H1 (cell line): ENCODE data around the gene INPP5A. TPM values are rescaled to one million over a fixed set of nuclear protein-coding genes. Genes with fewer than 3 reads are reported as not detected.
A peak's percentile ranks its signal among the peaks of the same experiment; 100 is the strongest.

ENCODE experiments used
- CTCF ChIA-PET: fragments of 300-600 bp; sonication (Branson Sonifier 250); formaldehyde crosslinking; loops from one replicate; lab custom pipeline; 2021; ENCODE audit not compliant: partially characterized antibody; lab: Charles Lee
- POLR2A ChIA-PET: fragments of 300-600 bp; sonication (Branson Sonifier 250); formaldehyde crosslinking; loops from one replicate; lab custom pipeline; 2021; ENCODE audit warnings: inconsistent platforms; ENCODE audit not compliant: partially characterized antibody; lab: Charles Lee
- DNase-seq, 2 experiments: peaks; one replicate each; pipeline versions ENCODE4 v3.0.0 to v3.0.0-alpha.2; 2010 to 2022; ENCODE audit warnings: low spot score in 2 of 2, low read depth in 1 of 2, mixed read lengths in 1 of 2
- FAIRE-seq: peaks from 2 replicates; lab custom pipeline; 2011; peaks lifted over from hg19 to GRCh38; lab: Jason Lieb, UNC
- H2AFZ ChIP-seq: 2 replicates; pipeline ENCODE4 v1.8.1; 2012; ENCODE audit warnings: low read length, inconsistent platforms
- H2AK5ac ChIP-seq: 2 replicates; pipeline ENCODE4 v1.6.1; 2013; ENCODE audit warnings: low read depth, low read length
- H2BK120ac ChIP-seq: replicated peaks from 2 replicates; pipeline ENCODE3; 2013; ENCODE audit warnings: low read depth, low read length, inconsistent platforms
- H2BK12ac ChIP-seq: 2 replicates; pipeline ENCODE4 v1.6.1; 2013; ENCODE audit warnings: low read depth, low read length
- H2BK15ac ChIP-seq: 2 replicates; pipeline ENCODE4 v1.6.1; 2013; ENCODE audit warnings: low read length
- H2BK20ac ChIP-seq: 2 replicates; pipeline ENCODE4 v1.6.1; 2013; ENCODE audit warnings: low read length
- H2BK5ac ChIP-seq: 2 replicates; pipeline ENCODE4 v1.6.1; 2013; ENCODE audit warnings: low read depth, low read length
- H3K14ac ChIP-seq: 2 replicates; pipeline ENCODE4 v1.6.1; 2013; ENCODE audit warnings: inconsistent platforms; ENCODE audit not compliant: insufficient read length
- H3K18ac ChIP-seq: 2 replicates; pipeline ENCODE4 v1.6.1; 2013; ENCODE audit warnings: low read length; ENCODE audit errors: extremely low read depth
- H3K23ac ChIP-seq: 2 replicates; pipeline ENCODE4 v1.6.1; 2013; ENCODE audit warnings: inconsistent platforms; ENCODE audit not compliant: insufficient read length
- H3K23me2 ChIP-seq: 2 replicates; pipeline ENCODE4 v1.6.1; 2013; ENCODE audit warnings: low read depth, low read length
- H3K27ac ChIP-seq: 2 replicates; pipeline ENCODE4 v1.6.1; 2011; ENCODE audit warnings: low read depth, low read length, inconsistent platforms
- H3K27me3 ChIP-seq, 4 experiments: replicated peaks in 1 of 4; 1 replicate in 1 of 4; 2 replicates in 3 of 4; pipeline versions ENCODE4 v1.6.1 to v1.8.1; 2011 to 2013; ENCODE audit warnings: low read length in 3 of 4, mild to moderate bottlenecking in 3 of 4, inconsistent platforms in 2 of 4, mixed read lengths in 2 of 4, moderate library complexity in 1 of 4; ENCODE audit not compliant: control insufficient read depth in 3 of 4, insufficient read depth in 3 of 4; ENCODE audit errors: extremely low read depth in 1 of 4
- H3K36me3 ChIP-seq, 4 experiments: 2 replicates each; pipeline versions ENCODE4 v1.6.1 to v1.8.1; 2011 to 2013; ENCODE audit warnings: mild to moderate bottlenecking in 4 of 4, low read length in 3 of 4, moderate library complexity in 2 of 4, control low read depth in 1 of 4, inconsistent platforms in 1 of 4; ENCODE audit not compliant: insufficient read depth in 4 of 4, control insufficient read depth in 2 of 4
- H3K4ac ChIP-seq: replicated peaks from 2 replicates; pipeline ENCODE3; 2013; ENCODE audit warnings: low read length, low read depth, mixed read lengths, inconsistent platforms; ENCODE audit not compliant: insufficient read length
- H3K4me1 ChIP-seq, 4 experiments: replicated peaks in 1 of 4; 1 replicate in 1 of 4; 2 replicates in 3 of 4; pipeline versions ENCODE4 v1.6.1 to v1.8.1; 2011 to 2013; ENCODE audit warnings: low read length in 3 of 4, inconsistent platforms in 2 of 4, mixed read lengths in 1 of 4; ENCODE audit not compliant: insufficient read depth in 4 of 4, control insufficient read depth in 3 of 4
- H3K4me2 ChIP-seq, 2 experiments: 2 replicates each; pipeline versions ENCODE4 v1.6.1 to v1.8.1; 2011 to 2013; ENCODE audit warnings: low read depth in 2 of 2, low read length in 2 of 2, control low read depth in 1 of 2, inconsistent platforms in 1 of 2, mild to moderate bottlenecking in 1 of 2; ENCODE audit not compliant: insufficient read depth in 1 of 2
- H3K4me3 ChIP-seq, 4 experiments: fragments of 200-600, 300-600 bp in 1 of 4; sonication (generic), shearing (Covaris generic), sonication (Bioruptor Twin) in 1 of 4; 2 replicates each; pipeline versions ENCODE4 v1.5.1 to v1.8.1; 2011 to 2016; ENCODE audit warnings: low read length in 4 of 4, low read depth in 3 of 4, control low read depth in 2 of 4, inconsistent platforms in 2 of 4, mild to moderate bottlenecking in 2 of 4, mixed read lengths in 1 of 4, moderate library complexity in 1 of 4; ENCODE audit not compliant: insufficient read depth in 2 of 4; ENCODE audit errors: extremely low read depth in 1 of 4
- H3K56ac ChIP-seq: replicated peaks from 2 replicates; pipeline ENCODE3; 2013; ENCODE audit warnings: low read depth, mild to moderate bottlenecking, mixed read lengths, low read length, inconsistent platforms; ENCODE audit not compliant: insufficient read length
- H3K79me1 ChIP-seq: 2 replicates; pipeline ENCODE4 v1.6.1; 2013; ENCODE audit warnings: low read depth, low read length, control low read depth
- H3K79me2 ChIP-seq, 2 experiments: 2 replicates each; pipeline versions ENCODE4 v1.6.1 to v1.8.1; 2012 to 2013; ENCODE audit warnings: low read length in 2 of 2, mild to moderate bottlenecking in 2 of 2, inconsistent platforms in 1 of 2; ENCODE audit not compliant: insufficient read depth in 2 of 2, control insufficient read depth in 1 of 2
- H3K9ac ChIP-seq, 4 experiments: replicated peaks in 1 of 4; 1 replicate in 1 of 4; 2 replicates in 3 of 4; pipeline versions ENCODE4 v1.6.1 to v1.8.1; 2011 to 2013; ENCODE audit warnings: low read depth in 3 of 4, low read length in 3 of 4, control low read depth in 2 of 4, mild to moderate bottlenecking in 2 of 4, moderate library complexity in 2 of 4, inconsistent platforms in 1 of 4; ENCODE audit errors: extremely low read depth in 1 of 4
- H3K9me3 ChIP-seq, 2 experiments: 2 replicates each; pipeline versions ENCODE4 v1.6.1 to v1.8.1; 2012 to 2013; ENCODE audit warnings: mild to moderate bottlenecking in 2 of 2, moderate library complexity in 2 of 2, control low read depth in 1 of 2, inconsistent platforms in 1 of 2, low read depth in 1 of 2, low read length in 1 of 2, mixed read lengths in 1 of 2; ENCODE audit not compliant: insufficient read depth in 2 of 2
- H4K20me1 ChIP-seq, 2 experiments: replicated peaks in 1 of 2; 2 replicates each; pipeline versions ENCODE3 to v1.8.1; 2011 to 2013; ENCODE audit warnings: inconsistent platforms in 2 of 2, low read length in 2 of 2, mild to moderate bottlenecking in 1 of 2; ENCODE audit not compliant: insufficient read depth in 2 of 2, control insufficient read depth in 1 of 2
- H4K5ac ChIP-seq: 2 replicates; pipeline ENCODE4 v1.6.1; 2013; ENCODE audit warnings: low read length, low read depth, mixed read lengths, inconsistent platforms; ENCODE audit not compliant: insufficient read length
- H4K8ac ChIP-seq: 2 replicates; pipeline ENCODE4 v1.8.0; 2013; ENCODE audit warnings: mild to moderate bottlenecking, moderate library complexity, low read length, inconsistent platforms; ENCODE audit not compliant: insufficient read depth; ENCODE audit errors: extremely low read depth
- H4K91ac ChIP-seq: replicated peaks from 2 replicates; pipeline ENCODE3; 2013; ENCODE audit warnings: low read length, mixed read lengths, inconsistent platforms; ENCODE audit not compliant: insufficient read length
- ASH2L ChIP-seq: fragments of 200-600, 300-600 bp; sonication (generic); IDR thresholded peaks from one replicate; pipeline ENCODE4 v1.7.1; 2017; ENCODE audit warnings: low read length
- CHD1 ChIP-seq: IDR thresholded peaks from 2 replicates; pipeline ENCODE4 v1.6.1; 2012; ENCODE audit warnings: low read depth, low read length, improper control_type of control experiment
- JUN ChIP-seq: IDR thresholded peaks from 2 replicates; pipeline ENCODE4 v1.6.1; 2011; ENCODE audit warnings: low read depth, mild to moderate bottlenecking, improper control_type of control experiment, low read length
- JUND ChIP-seq: IDR thresholded peaks from 2 replicates; pipeline ENCODE4 v1.6.1; 2011; ENCODE audit warnings: mild to moderate bottlenecking, improper control_type of control experiment, low read length
- NRF1 ChIP-seq: IDR thresholded peaks from 2 replicates; pipeline ENCODE4 v1.6.1; 2011; ENCODE audit warnings: mild to moderate bottlenecking, low read depth, low read length, improper control_type of control experiment
- POLR2A ChIP-seq, 2 experiments: IDR thresholded peaks; 1 replicate in 1 of 2; 2 replicates in 1 of 2; pipeline ENCODE4 v1.6.1; 2011; ENCODE audit warnings: low read depth in 2 of 2, low read length in 2 of 2, mild to moderate bottlenecking in 2 of 2; ENCODE audit errors: control extremely low read depth in 1 of 2
- SIRT6 ChIP-seq: IDR thresholded peaks from one replicate; pipeline ENCODE4 v1.7.1; 2012; ENCODE audit warnings: low read length, inconsistent platforms
- TEAD4 ChIP-seq: IDR thresholded peaks from 2 replicates; pipeline ENCODE4 v1.6.1; 2012; ENCODE audit warnings: low read depth, low read length, inconsistent platforms, mixed read lengths
- ZNF274 ChIP-seq: IDR thresholded peaks from 2 replicates; pipeline ENCODE4 v1.7.0; 2012; ENCODE audit warnings: low read length, borderline replicate concordance; ENCODE audit errors: extremely low read depth
- WGBS, 2 experiments: shearing (Covaris generic) in 1 of 2; methylation state at CpG; one replicate each; pipeline versions ENCODE4 v1.1.6 to v1.1.7; 2013 to 2015; ENCODE audit warnings: low lambda C conversion rate in 2 of 2, mixed read lengths in 2 of 2, inconsistent platforms in 1 of 2, low coverage in 1 of 2, missing lambda C conversion rate in 1 of 2; ENCODE audit not compliant: insufficient replicate concordance in 2 of 2, insufficient coverage in 1 of 2, insufficient read length in 1 of 2; ENCODE audit errors: extremely low coverage in 1 of 2, missing lambda C conversion rate in 1 of 2; 5-methylcytosine and 5-hydroxymethylcytosine counted together
- polyA plus RNA-seq, 7 experiments: library from polyadenylated mRNA; depleted of rRNA in 3 of 7; stranded (reverse) in 5 of 7; unstranded in 2 of 7; fragments of >200 nt in 5 of 7; fragments of 200-250 nt in 2 of 7; gene quantifications; 1 replicate in 5 of 7; 2 replicates in 1 of 7; 4 replicates in 1 of 7; pipeline versions ENCODE4 v1.2.1 to v1.2.3, GENCODE V29; 2011 to 2013; ENCODE audit warnings: missing spikeins in 2 of 7, mixed read lengths in 2 of 7
- total RNA-seq: library from RNA; stranded (reverse); fragmentation: NEBNext Ultra II Directional; extraction: Animal tissue kit (Norgen Biotek cat#: 25700); gene quantifications from 2 replicates; pipeline ENCODE4 v1.2.1, GENCODE V29; 2021
- TF ChIP-seq, protein P1 (sequence below), 3 experiments: IDR thresholded peaks; 1 replicate in 2 of 3; 2 replicates in 1 of 3; pipeline versions ENCODE4 v1.5.1 to v1.6.1; 2011; ENCODE audit warnings: low read length in 3 of 3, mild to moderate bottlenecking in 3 of 3, inconsistent platforms in 2 of 3, low read depth in 1 of 3, moderate library complexity in 1 of 3; ENCODE audit not compliant: insufficient read depth in 1 of 3; ENCODE audit errors: control extremely low read depth in 1 of 3

The INPP5A gene
- total and polyA plus RNA-seq, 2 of the 8 experiments (the other 6 are each of a cell fraction or from before 2014, with no cell fraction given) = 19.7 to 27.5 TPM

DNA sequence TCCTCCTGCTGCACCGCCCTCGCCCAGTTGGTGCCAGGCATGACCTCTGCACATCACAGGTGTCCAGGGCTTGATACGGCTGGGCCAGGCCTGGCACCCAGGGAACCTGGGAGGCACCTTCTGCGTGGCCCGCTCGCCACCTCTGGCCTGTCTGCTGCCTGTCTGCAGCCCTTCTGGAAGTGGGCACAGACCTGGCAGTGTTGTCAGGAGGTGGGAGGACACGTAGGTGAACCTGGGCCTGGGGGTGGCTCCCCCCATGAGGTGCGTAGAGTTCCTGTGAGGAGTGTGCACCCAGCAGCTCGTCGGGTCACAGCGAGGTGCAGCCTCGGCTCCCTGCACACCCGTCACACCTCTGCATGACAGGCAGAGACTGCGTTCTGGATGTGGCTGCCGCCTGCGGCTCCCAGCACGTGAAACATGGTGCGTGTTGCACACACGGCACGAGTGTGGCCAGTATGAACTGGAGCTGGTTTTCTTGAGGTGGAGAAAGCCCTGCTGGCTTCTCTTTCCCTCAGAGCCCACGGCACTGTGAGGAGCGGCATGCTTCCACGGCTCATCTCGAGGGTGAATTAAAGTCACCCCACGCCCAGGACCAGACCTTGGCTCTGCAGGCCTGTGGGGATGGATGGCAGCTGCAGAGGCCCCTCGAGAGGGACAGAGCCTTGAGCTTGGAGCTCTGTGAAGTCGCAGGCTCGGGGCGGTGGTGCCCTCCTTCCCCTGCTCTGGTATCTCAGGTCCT, 24.8 kb downstream of the INPP5A start:
- H3K23me2 ChIP-seq = peaks cover 4% of the 10 kb centered on the region; the same call in 1 of the 2 replicates
- H2BK5ac ChIP-seq = no peak overlapping the region
- H3K36me3 ChIP-seq = no peaks in the 10 kb centered on the region
- no peaks in the 10 kb centered on the region; a peak in 1 of 7 replicates for H3K4me1 ChIP-seq
- no peak overlapping the region for H4K5ac ChIP-seq
- H2BK20ac ChIP-seq = no peak overlapping the region
- ChIA-PET POLR2A (no interaction called here), CTCF (interaction anchor here (1.0 to 1.7 kb wide), 4 partner anchors 8 to 202 kb away, joined by 3 to 4 read pairs (median 3); no protein-coding TSS in a partner anchor)
- FAIRE-seq (no peak), DNase-seq (no peak)
- no peak overlapping the region for H2BK120ac ChIP-seq
- no peak overlapping the region for H3K23ac ChIP-seq
- H3K56ac ChIP-seq = no peak overlapping the region
- H2BK15ac ChIP-seq = no peak overlapping the region
- no peak overlapping the region for H3K27ac ChIP-seq
- H2AK5ac ChIP-seq = no peak overlapping the region
- H3K14ac ChIP-seq = no peak overlapping the region
- peak overlapping the region; percentile 31; the same call in 1 of the 2 replicates for H4K8ac ChIP-seq
- H3K27me3 ChIP-seq = no peaks in the 10 kb centered on the region; a peak in 1 of 7 replicates
- peaks cover 5 to 19% of the 10 kb centered on the region in 2 experiments for H4K20me1 ChIP-seq
- H3K18ac ChIP-seq = peak overlapping the region; percentile 7; the same call in 1 of the 2 replicates
- no peak overlapping the region for H3K4me3 ChIP-seq
- whole genome bisulfite sequencing, 2 experiments = 91% methylated on average over 26 of the region's 29 CpGs; no CpG with 5 or more reads in 1 of the 2 experiments
- H3K4me2 ChIP-seq = no peak overlapping the region
- no peaks in the 10 kb centered on the region; a peak in 1 of 4 replicates for H3K9me3 ChIP-seq
- H4K91ac ChIP-seq = no peak overlapping the region
- no peak overlapping the region for H2AFZ ChIP-seq
- H2BK12ac ChIP-seq = 0 out of 2 replicates have a peak overlapping the region, but pooled peaks have one; percentile 39
- no peak overlapping the region for H3K9ac ChIP-seq
- H3K79me1 ChIP-seq = peaks cover 11% of the 10 kb centered on the region
- H3K4ac ChIP-seq = no peak overlapping the region
- peaks cover 0 to 14% of the 10 kb centered on the region in 2 experiments; a peak in 2 of 4 replicates for H3K79me2 ChIP-seq
- no peak for TF ChIP-seq JUN
- TF ChIP-seq, protein P1, sequence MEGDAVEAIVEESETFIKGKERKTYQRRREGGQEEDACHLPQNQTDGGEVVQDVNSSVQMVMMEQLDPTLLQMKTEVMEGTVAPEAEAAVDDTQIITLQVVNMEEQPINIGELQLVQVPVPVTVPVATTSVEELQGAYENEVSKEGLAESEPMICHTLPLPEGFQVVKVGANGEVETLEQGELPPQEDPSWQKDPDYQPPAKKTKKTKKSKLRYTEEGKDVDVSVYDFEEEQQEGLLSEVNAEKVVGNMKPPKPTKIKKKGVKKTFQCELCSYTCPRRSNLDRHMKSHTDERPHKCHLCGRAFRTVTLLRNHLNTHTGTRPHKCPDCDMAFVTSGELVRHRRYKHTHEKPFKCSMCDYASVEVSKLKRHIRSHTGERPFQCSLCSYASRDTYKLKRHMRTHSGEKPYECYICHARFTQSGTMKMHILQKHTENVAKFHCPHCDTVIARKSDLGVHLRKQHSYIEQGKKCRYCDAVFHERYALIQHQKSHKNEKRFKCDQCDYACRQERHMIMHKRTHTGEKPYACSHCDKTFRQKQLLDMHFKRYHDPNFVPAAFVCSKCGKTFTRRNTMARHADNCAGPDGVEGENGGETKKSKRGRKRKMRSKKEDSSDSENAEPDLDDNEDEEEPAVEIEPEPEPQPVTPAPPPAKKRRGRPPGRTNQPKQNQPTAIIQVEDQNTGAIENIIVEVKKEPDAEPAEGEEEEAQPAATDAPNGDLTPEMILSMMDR (IDR thresholded peaks at IDR 0.05; ENCODE audit: control extremely low read depth in 1 of 3, insufficient read depth in 1 of 3, low read depth in 1 of 3, low read length in 3 of 3) = no peak
- TF ChIP-seq POLR2A (IDR thresholded peaks at IDR 0.05; ENCODE audit: control extremely low read depth in 1 of 2, low read depth in 2 of 2, low read length in 2 of 2) = no peak
- TF ChIP-seq JUND = no peak
- no peak for TF ChIP-seq SIRT6
- TF ChIP-seq NRF1 = no peak
- no peak for TF ChIP-seq ASH2L
- no peak for TF ChIP-seq TEAD4
- no peak for TF ChIP-seq ZNF274
- no peak for TF ChIP-seq CHD1
